Peyer's patch (tissue), 4 donors: Measurements from ENCODE around the gene TTC22.
A peak's percentile ranks its signal among the peaks of the same experiment; 100 is the strongest.

Experiments used
- POLR2A ChIP-seq, 2 donors: fragments of 450-650 bp; IDR thresholded peaks; one replicate each; pipeline ENCODE4 v1.5.1; 2017; ENCODE audit warnings: antibody characterized with exemption in 2 of 2, mild to moderate bottlenecking in 2 of 2, moderate library complexity in 2 of 2
- TF ChIP-seq, protein P1 (sequence below), 6 experiments: fragments of 450-650 bp in 4 of 6; fragments of 200-600 bp in 2 of 6; sonication (generic) in 1 of 6; IDR thresholded peaks; one replicate each; pipeline ENCODE4 v1.5.1; 2017 to 2019; ENCODE audit warnings: antibody characterized with exemption in 6 of 6, mild to moderate bottlenecking in 3 of 6, moderate library complexity in 1 of 6

DNA sequence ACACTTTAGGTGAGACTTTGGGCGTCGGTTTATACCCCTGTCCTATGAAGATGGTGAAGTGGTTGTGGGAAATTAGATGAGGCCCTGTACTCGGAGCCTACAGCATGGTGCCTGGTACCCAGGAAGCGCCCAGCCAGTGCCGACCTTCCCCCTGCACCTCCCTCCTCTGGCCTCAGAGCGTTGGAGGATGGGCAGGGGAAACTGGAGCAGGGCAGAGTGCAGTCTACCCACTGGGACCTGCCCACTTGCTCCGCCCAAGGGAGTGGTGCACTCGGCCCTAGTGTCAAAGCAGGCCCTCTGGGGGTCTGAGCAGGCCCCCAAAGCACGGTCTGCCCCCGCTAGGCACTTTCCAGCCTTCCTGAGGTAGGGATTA lies 13.0 kb upstream of the TTC22 start:
- TF ChIP-seq, protein P1, sequence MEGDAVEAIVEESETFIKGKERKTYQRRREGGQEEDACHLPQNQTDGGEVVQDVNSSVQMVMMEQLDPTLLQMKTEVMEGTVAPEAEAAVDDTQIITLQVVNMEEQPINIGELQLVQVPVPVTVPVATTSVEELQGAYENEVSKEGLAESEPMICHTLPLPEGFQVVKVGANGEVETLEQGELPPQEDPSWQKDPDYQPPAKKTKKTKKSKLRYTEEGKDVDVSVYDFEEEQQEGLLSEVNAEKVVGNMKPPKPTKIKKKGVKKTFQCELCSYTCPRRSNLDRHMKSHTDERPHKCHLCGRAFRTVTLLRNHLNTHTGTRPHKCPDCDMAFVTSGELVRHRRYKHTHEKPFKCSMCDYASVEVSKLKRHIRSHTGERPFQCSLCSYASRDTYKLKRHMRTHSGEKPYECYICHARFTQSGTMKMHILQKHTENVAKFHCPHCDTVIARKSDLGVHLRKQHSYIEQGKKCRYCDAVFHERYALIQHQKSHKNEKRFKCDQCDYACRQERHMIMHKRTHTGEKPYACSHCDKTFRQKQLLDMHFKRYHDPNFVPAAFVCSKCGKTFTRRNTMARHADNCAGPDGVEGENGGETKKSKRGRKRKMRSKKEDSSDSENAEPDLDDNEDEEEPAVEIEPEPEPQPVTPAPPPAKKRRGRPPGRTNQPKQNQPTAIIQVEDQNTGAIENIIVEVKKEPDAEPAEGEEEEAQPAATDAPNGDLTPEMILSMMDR (IDR thresholded peaks at IDR 0.05): peak in 1 of 6 experiments; percentile 17
- TF ChIP-seq POLR2A (IDR thresholded peaks at IDR 0.05): peak in 1 of 2 donors; percentile 51
